DOHH2 (cell line): ENCODE data around the gene GPD2.

Experiments
- CTCF ChIP-seq: fragments of 200-600 bp; sonication (generic); IDR thresholded peaks from one replicate; pipeline ENCODE4 v1.5.1; 2014; ENCODE audit warnings: antibody characterized with exemption, mild to moderate bottlenecking, low read depth, low read length; ENCODE audit not compliant: poor library complexity, severe bottlenecking
- EZH2phosphoT487 ChIP-seq: fragments of 200-600 bp; sonication (generic); IDR thresholded peaks from 2 replicates; pipeline ENCODE4 v1.6.1; 2017; ENCODE audit warnings: borderline replicate concordance, mild to moderate bottlenecking, antibody characterized with exemption, low read length, moderate library complexity, mixed read lengths

DNA sequence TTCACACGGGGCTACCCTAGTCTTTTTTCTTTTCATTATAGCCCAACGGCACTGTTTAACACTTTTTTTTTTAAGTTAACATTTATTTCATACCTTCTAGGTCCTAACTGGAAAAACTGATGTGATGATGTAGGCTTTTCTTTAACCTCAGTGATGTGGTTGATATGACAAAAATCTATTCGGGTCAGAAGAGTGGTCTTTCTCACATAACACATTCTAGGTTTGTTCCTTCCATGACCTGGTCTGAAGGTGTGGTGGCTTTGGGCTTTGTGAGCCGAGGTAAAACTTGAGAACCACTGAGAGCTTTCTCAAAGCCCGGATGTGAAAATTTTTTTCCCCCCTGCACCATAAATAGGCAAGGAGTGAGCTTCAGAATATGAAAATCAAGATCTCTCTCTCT is 44.2 kb downstream of the GPD2 start:
- TF ChIP-seq CTCF, result no peak
- TF ChIP-seq EZH2phosphoT487, result no peak
